HEK293T (cell line): Measurements from ENCODE around the gene ZNF177.

ENCODE experiments used
- CTCF ChIA-PET: fragments of 350-600 bp; formaldehyde crosslinking; extraction: SDS; loops from one replicate; lab custom pipeline; 2021; ENCODE audit warnings: antibody characterized with exemption, inconsistent platforms; lab: Yijun Ruan, JAX
- POLR2A ChIA-PET: fragments of 350-600 bp; formaldehyde crosslinking; extraction: SDS; loops from one replicate; lab custom pipeline; 2020; ENCODE audit warnings: antibody characterized with exemption, inconsistent platforms; lab: Yijun Ruan, JAX
- DNase-seq: peaks from one replicate; pipeline ENCODE4 v3.0.0; 2012; ENCODE audit warnings: mixed read lengths; ENCODE audit errors: extremely low spot score
- ARNT ChIP-seq: fragments of 450-650 bp; IDR thresholded peaks from 2 replicates; pipeline ENCODE4 v1.6.1; 2017; ENCODE audit warnings: mild to moderate bottlenecking
- BHLHE40 ChIP-seq: fragments of 450-650 bp; IDR thresholded peaks from 2 replicates; pipeline ENCODE4 v1.6.1; 2016; ENCODE audit warnings: mild to moderate bottlenecking, moderate library complexity, borderline replicate concordance
- CTBP1 ChIP-seq: fragments of 450-650 bp; IDR thresholded peaks from 2 replicates; pipeline ENCODE4 v1.6.1; 2016; ENCODE audit warnings: borderline replicate concordance
- ELF4 ChIP-seq: fragments of 450-650 bp; IDR thresholded peaks from 2 replicates; pipeline ENCODE4 v1.6.1; 2017; ENCODE audit warnings: antibody characterized with exemption
- FOXA1 ChIP-seq: fragments of 450-650 bp; IDR thresholded peaks from 2 replicates; pipeline ENCODE4 v1.6.1; 2016; ENCODE audit warnings: mild to moderate bottlenecking
- FOXK2 ChIP-seq: fragments of 450-650 bp; IDR thresholded peaks from 2 replicates; pipeline ENCODE4 v1.6.1; 2016; ENCODE audit warnings: mild to moderate bottlenecking
- FOXM1 ChIP-seq: fragments of 450-650 bp; IDR thresholded peaks from 2 replicates; pipeline ENCODE4 v1.6.1; 2017; ENCODE audit warnings: mild to moderate bottlenecking, borderline replicate concordance
- HDGF ChIP-seq: fragments of 450-650 bp; IDR thresholded peaks from 2 replicates; pipeline ENCODE4 v1.6.1; 2017; ENCODE audit warnings: antibody characterized with exemption, borderline replicate concordance
- L3MBTL2 ChIP-seq: fragments of 450-650 bp; conservative IDR thresholded peaks from 2 replicates; pipeline ENCODE4 v1.6.1; 2016; ENCODE audit warnings: mild to moderate bottlenecking
- LEF1 ChIP-seq: fragments of 450-650 bp; IDR thresholded peaks from 2 replicates; pipeline ENCODE4 v1.6.1; 2017; ENCODE audit warnings: mild to moderate bottlenecking, borderline replicate concordance
- NFRKB ChIP-seq: fragments of 450-650 bp; IDR thresholded peaks from 2 replicates; pipeline ENCODE4 v1.6.1; 2016; ENCODE audit warnings: mild to moderate bottlenecking, moderate library complexity
- SP1 ChIP-seq: fragments of 450-650 bp; IDR thresholded peaks from 2 replicates; pipeline ENCODE4 v1.6.1; 2017
- SUZ12 ChIP-seq: fragments of 450-650 bp; IDR thresholded peaks from 2 replicates; pipeline ENCODE4 v1.6.1; 2016; ENCODE audit warnings: mild to moderate bottlenecking
- TARDBP ChIP-seq: fragments of 450-650 bp; IDR thresholded peaks from 2 replicates; pipeline ENCODE4 v1.6.1; 2016
- ZNF384 ChIP-seq: fragments of 450-650 bp; IDR thresholded peaks from 2 replicates; pipeline ENCODE4 v1.6.1; 2016
- TF ChIP-seq, protein P1 (sequence below): fragments of 450-650 bp; IDR thresholded peaks from 2 replicates; pipeline ENCODE4 v1.6.1; 2016

The ZNF177 gene

DNA sequence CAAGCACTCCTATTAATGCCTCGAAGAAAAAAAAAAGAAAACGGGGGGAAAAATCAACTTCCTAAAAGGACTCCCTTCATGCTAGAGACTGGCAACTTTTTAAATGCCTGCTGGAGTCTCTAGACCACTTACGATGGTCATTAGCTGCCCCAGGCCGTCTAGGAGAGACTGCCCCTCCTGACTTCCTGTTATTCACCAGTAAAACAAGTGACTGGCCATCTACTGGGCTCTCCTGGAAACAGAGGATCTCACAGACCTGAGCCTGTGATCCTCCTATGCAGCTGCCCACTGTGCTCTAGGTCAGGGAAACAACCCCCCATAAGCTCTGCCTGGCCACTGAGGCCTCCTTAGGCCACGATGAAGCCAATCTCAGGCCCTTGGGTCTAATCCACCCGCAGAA lies 65.1 kb downstream of the ZNF177 start:
- TF ChIP-seq ELF4 (no peak), FOXA1 (no peak), SUZ12 (no peak), L3MBTL2 (no peak), FOXM1 (no peak), FOXK2 (no peak), HDGF (no peak), ARNT (no peak), BHLHE40 (no peak), NFRKB (no peak), ZNF384 (no peak), TARDBP (no peak)
- TF ChIP-seq, protein P1, sequence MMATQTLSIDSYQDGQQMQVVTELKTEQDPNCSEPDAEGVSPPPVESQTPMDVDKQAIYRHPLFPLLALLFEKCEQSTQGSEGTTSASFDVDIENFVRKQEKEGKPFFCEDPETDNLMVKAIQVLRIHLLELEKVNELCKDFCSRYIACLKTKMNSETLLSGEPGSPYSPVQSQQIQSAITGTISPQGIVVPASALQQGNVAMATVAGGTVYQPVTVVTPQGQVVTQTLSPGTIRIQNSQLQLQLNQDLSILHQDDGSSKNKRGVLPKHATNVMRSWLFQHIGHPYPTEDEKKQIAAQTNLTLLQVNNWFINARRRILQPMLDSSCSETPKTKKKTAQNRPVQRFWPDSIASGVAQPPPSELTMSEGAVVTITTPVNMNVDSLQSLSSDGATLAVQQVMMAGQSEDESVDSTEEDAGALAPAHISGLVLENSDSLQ: no peak
- POLR2A ChIA-PET: no interaction called here
- CTCF ChIA-PET: no interaction called here
- no peak for DNase-seq

DNA sequence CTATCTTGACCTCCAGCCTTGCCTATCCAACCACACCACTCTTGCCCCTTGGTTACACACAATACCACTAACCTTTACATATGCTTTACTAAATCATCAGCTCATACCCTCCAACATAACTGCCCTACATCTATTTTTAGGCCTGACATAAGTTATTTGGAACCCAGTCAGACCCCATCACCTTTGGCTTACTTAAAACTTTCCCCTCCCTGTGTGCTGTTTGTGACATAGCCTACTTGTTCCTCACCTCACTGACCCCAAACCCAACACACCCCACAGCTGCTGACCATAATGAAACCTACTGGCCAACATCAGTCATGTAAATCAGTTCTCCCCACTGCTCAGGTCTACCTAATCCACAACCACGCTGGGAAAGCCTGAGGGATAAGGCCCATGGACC lies 67.6 kb downstream of the ZNF177 start:
- CTCF ChIA-PET: no interaction called here
- DNase-seq: no peak
- TF ChIP-seq L3MBTL2 (no peak), TARDBP (no peak), NFRKB (no peak), ELF4 (no peak), SUZ12 (no peak), CTBP1 (no peak), ZNF384 (no peak), FOXA1 (no peak), FOXM1 (no peak), FOXK2 (no peak), SP1 (no peak), HDGF (no peak)
- POLR2A ChIA-PET: no interaction called here

DNA sequence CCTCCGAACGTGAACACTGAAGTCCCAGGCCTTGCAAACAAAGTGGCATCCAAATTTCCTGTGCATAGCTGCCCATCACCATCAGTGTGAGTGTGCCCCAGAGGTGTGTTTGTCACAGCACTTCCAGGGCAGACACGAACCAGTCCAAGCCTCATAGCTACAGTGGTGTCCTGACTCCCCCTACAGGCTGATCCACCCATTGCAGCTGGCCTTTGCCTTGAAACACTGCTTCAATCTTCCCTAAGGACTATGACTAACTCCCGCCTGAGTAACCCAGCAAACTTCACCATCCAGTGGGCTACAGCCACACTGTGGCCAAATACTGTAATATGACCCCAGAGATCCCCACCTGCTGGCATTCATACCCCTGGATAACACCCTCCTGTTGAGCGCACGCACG lies 68.7 kb downstream of the ZNF177 start:
- ChIA-PET POLR2A (no interaction called here), CTCF (no interaction called here)
- TF ChIP-seq FOXA1 (no peak), ZNF384 (no peak), LEF1 (no peak), SP1 (no peak), BHLHE40 (no peak), L3MBTL2 (no peak), ELF4 (no peak), TARDBP (no peak), NFRKB (no peak), ARNT (no peak), SUZ12 (no peak), FOXM1 (no peak), FOXK2 (no peak), CTBP1 (no peak), HDGF (no peak)
- TF ChIP-seq, protein P1: no peak
- DNase-seq: no peak
